Astrocyte of the spinal cord (primary cell): Measurements from ENCODE around the gene ANKRD13B.

Source experiments
- DNase-seq: peaks from one replicate; pipeline ENCODE4 v3.0.0; 2011; ENCODE audit warnings: low read depth, low spot score
- H3K4me3 ChIP-seq: 2 replicates; pipeline ENCODE4 v1.5.1; 2011; ENCODE audit warnings: low read depth, mild to moderate bottlenecking, low read length, moderate library complexity
- CTCF ChIP-seq: IDR thresholded peaks from 2 replicates; pipeline ENCODE4 v1.5.1; 2012; ENCODE audit warnings: low read depth, mild to moderate bottlenecking, low read length, inconsistent platforms
- in situ Hi-C: cut with HindIII; loops from 2 replicates; pipeline ENCODE4 v1.10.0; 2017; ENCODE audit warnings: low sequenced_read_pairs

Gene ANKRD13B

GRCh38 chr17:29563816-29564215, 29.1 kb upstream of the ANKRD13B start:
- no peak for TF ChIP-seq CTCF
- no peak for DNase-seq
- no peak overlapping the region for H3K4me3 ChIP-seq
- in situ Hi-C loops: no loop called here

- in situ Hi-C loops: no loop called here
- no peak for DNase-seq
- peak; percentile 26 for TF ChIP-seq CTCF
- H3K4me3 ChIP-seq: peak overlapping the region; percentile 43
Measured at GRCh38 chr17:29565643-29566472, 27.1 kb upstream of the ANKRD13B start.

- in situ Hi-C loops: no loop called here
- DNase-seq: peak; percentile 62
- H3K4me3 ChIP-seq: peak within 1 kb of the TSS; percentile 74
- TF ChIP-seq CTCF: no peak
Measured at GRCh38 chr17:29566473-29567303, 26.2 kb upstream of the ANKRD13B start, which contains the start of gene ABHD15. ABHD15 (minus strand) TSS chr17:29567037; CDS start chr17:29566966, 71 bp downstream.

GRCh38 chr17:29567304-29567553, 25.7 kb upstream of the ANKRD13B start:
- no peak for DNase-seq
- TF ChIP-seq CTCF: no peak
- peak overlapping the region; percentile 74 for H3K4me3 ChIP-seq
- in situ Hi-C loops: no loop called here

- peak overlapping the region; percentile 74 for H3K4me3 ChIP-seq
- peak; percentile 17 for TF ChIP-seq CTCF
- peak; percentile 44 for DNase-seq
- in situ Hi-C loops: no loop called here
Measured at GRCh38 chr17:29567554-29568330, 25.2 kb upstream of the ANKRD13B start.
